IPS-18a (cell line): ENCODE results near the gene ENG.
"Not testable (repeated sequence)": the region's sequence is repeated elsewhere in the genome, so short reads cannot be mapped to it uniquely, and the experiment has no call there.

Experiments
- H3K27ac ChIP-seq: one replicate; pipeline ENCODE4 v1.5.1; 2013; ENCODE audit warnings: low read length
- H3K27me3 ChIP-seq: one replicate; pipeline ENCODE4 v1.6.1; 2013; ENCODE audit warnings: mild to moderate bottlenecking, low read length; ENCODE audit not compliant: control insufficient read depth, insufficient read depth
- H3K36me3 ChIP-seq: one replicate; pipeline ENCODE4 v1.6.1; 2013; ENCODE audit warnings: low read depth, low read length; ENCODE audit not compliant: control insufficient read depth
- H3K4me1 ChIP-seq: one replicate; pipeline ENCODE4 v1.6.1; 2013; ENCODE audit warnings: low read depth, low read length; ENCODE audit not compliant: control insufficient read depth
- H3K4me3 ChIP-seq: one replicate; pipeline ENCODE4 v1.5.1; 2013; ENCODE audit warnings: low read length
- H3K9ac ChIP-seq: one replicate; pipeline ENCODE4 v1.6.1; 2013; ENCODE audit warnings: mild to moderate bottlenecking, low read length, moderate library complexity
- H3K9me3 ChIP-seq: one replicate; pipeline ENCODE4 v1.6.1; 2013; ENCODE audit warnings: low read depth, low read length; ENCODE audit not compliant: control insufficient read depth

Gene ENG

GRCh38 chr9:127788337-127789011 is 66.0 kb downstream of the ENG start:
- H3K27me3 ChIP-seq: no peaks in the 10 kb centered on the region
- H3K4me1 ChIP-seq: peaks cover 5% of the 10 kb centered on the region
- H3K4me3 ChIP-seq: no peak overlapping the region
- no peaks in the 10 kb centered on the region for H3K9me3 ChIP-seq
- peaks cover 53% of the 10 kb centered on the region for H3K36me3 ChIP-seq
- H3K9ac ChIP-seq: no peak overlapping the region
- no peak overlapping the region for H3K27ac ChIP-seq

GRCh38 chr9:127786773-127787104 is 67.7 kb downstream of the ENG start:
- Histone ChIP-seq H3K4me3 (peak overlapping the region; percentile 94), H3K27ac (no peak overlapping the region), H3K4me1 (peaks cover 5% of the 10 kb centered on the region), H3K36me3 (peaks cover 42% of the 10 kb centered on the region), H3K9ac (peak overlapping the region; percentile 87), H3K27me3 (no peaks in the 10 kb centered on the region), H3K9me3 (no peaks in the 10 kb centered on the region)

- Histone ChIP-seq H3K27me3 (no peaks in the 10 kb centered on the region), H3K9me3 (no peaks in the 10 kb centered on the region), H3K27ac (no peak within 1 kb of the TSS), H3K9ac (peak within 1 kb of the TSS; percentile 87), H3K36me3 (peaks cover 42% of the 10 kb centered on the region), H3K4me1 (peaks cover 5% of the 10 kb centered on the region), H3K4me3 (peak within 1 kb of the TSS; percentile 94)
These were observed 68.3 kb downstream of the ENG start, which contains the start of gene CDK9 for GRCh38 chr9:127785933-127786772. Gene CDK9 (plus strand): TSS chr9:127786034. CDS start chr9:127786149, 115 bp downstream.

GRCh38 chr9:127785023-127785932 is 69.2 kb downstream of the ENG start:
- Histone ChIP-seq H3K9me3 (no peaks in the 10 kb centered on the region), H3K27me3 (no peaks in the 10 kb centered on the region), H3K27ac (no peak overlapping the region), H3K9ac (no peak overlapping the region), H3K4me3 (peak overlapping the region; percentile 44), H3K4me1 (peaks cover 5% of the 10 kb centered on the region), H3K36me3 (peaks cover 34% of the 10 kb centered on the region)

DNA sequence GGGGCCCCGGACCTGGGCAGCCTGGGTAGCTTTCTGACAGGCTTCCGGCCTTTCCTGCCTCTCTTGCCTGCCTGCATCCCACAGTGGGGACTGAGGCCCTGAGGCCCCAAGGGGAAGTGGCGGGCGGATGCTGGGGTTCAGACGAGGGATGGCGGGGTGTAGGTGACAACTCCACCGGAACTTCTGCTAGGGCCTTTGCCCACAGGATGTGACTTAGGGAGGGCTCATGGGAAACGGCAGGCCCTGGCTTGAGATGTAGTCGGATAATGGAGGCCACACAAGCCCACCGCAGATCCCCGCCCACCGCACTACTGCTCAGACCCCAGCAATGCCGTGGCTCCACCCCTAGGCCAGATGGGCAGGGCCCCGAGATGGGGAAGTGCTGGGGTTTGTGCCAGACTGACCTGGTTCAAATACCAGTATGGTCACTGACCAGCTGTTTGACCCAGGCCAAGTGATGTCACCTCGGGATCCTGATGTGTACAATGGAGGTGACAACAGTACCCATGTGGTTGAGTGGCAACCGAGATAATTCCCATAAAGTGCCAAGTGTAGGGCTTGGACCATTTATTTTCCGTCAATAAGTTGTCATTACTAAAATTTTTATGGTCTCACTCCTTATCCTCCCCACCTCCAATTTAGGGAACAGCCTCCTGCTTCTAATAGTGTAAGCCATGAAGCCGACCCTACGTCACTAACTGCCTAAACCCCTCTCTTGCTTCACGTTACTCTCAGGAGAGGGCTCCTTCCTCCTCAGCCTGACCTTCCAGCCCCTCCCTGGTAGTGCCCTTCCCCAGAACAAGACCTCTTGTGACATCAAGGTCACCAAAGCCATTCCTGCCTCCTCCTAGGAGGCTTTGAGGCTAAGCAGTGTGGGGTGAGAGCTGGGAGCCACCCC is 71.1 kb downstream of the ENG start:
- no peak overlapping the region for H3K4me3 ChIP-seq
- H3K36me3 ChIP-seq: peaks cover 14% of the 10 kb centered on the region
- peaks cover 5% of the 10 kb centered on the region for H3K4me1 ChIP-seq
- no peaks in the 10 kb centered on the region for H3K27me3 ChIP-seq
- H3K9ac ChIP-seq: no peak overlapping the region
- no peak overlapping the region for H3K27ac ChIP-seq
- no peaks in the 10 kb centered on the region for H3K9me3 ChIP-seq

- H3K27me3 ChIP-seq: no peaks in the 10 kb centered on the region
- no peak overlapping the region for H3K27ac ChIP-seq
- H3K9ac ChIP-seq: no peak overlapping the region
- no peaks in the 10 kb centered on the region for H3K9me3 ChIP-seq
- H3K4me3 ChIP-seq: no peak overlapping the region
- no peaks in the 10 kb centered on the region for H3K36me3 ChIP-seq
- H3K4me1 ChIP-seq: no peaks in the 10 kb centered on the region
These were observed 72.7 kb downstream of the ENG start for GRCh38 chr9:127781806-127782205.

- not testable (repeated sequence) for H3K27ac ChIP-seq, H3K27me3 ChIP-seq, H3K9me3 ChIP-seq, H3K36me3 ChIP-seq, H3K4me3 ChIP-seq, H3K4me1 ChIP-seq, H3K9ac ChIP-seq
These were observed 73.5 kb downstream of the ENG start for GRCh38 chr9:127780909-127781308.

- no peaks in the 10 kb centered on the region for H3K27me3 ChIP-seq
- H3K4me1 ChIP-seq: no peaks in the 10 kb centered on the region
- no peaks in the 10 kb centered on the region for H3K9me3 ChIP-seq
- no peaks in the 10 kb centered on the region for H3K36me3 ChIP-seq
- no peak overlapping the region for H3K27ac ChIP-seq
- no peak overlapping the region for H3K9ac ChIP-seq
- no peak overlapping the region for H3K4me3 ChIP-seq
These were observed 74.2 kb downstream of the ENG start for GRCh38 chr9:127780126-127780885.

DNA sequence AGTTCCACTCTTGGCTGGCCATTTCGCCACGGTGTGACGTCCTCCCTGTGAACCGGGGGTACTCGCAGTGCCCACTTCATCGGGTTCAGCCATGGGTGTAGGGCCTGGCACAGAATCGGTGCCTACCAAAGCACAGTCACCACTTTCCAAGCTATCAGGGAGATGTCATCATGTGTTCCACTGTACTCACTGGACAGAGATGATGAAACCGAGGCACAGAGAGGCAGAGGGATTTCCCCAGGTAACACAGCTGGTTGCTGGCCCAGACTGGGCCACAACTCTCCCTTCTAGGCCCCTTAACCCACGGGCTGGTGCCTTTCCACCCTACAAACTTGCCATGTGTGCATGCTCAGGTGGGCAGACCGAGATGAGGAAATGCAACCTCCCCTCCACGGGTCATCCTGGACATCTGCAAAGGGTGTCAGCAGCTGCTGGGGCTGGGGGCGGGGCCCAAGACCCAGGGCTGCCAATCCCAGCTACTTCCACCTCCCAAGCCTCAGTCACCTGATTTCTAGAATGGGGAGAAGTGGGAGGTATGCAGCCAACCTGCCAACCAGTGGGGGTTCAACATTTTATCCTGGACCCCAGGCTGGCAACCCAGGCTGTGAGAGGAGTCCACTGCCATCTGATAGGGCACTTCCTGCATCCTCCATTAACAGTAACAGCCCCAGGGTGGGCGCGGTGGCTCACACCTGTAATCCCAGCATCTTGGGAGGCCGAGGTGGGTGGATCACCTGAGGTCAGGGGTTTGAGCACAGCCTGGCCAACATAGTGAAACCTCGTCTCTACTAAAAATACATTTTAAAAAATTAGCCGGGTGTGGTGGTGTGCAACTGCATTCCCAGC is 75.1 kb downstream of the ENG start:
- Histone ChIP-seq H3K9me3 (no peaks in the 10 kb centered on the region), H3K4me3 (no peak overlapping the region), H3K9ac (no peak overlapping the region), H3K27me3 (no peaks in the 10 kb centered on the region), H3K36me3 (no peaks in the 10 kb centered on the region), H3K27ac (no peak overlapping the region), H3K4me1 (no peaks in the 10 kb centered on the region)
